ENCODE data around the gene PTPN20.

Gene PTPN20

GRCh38 chr10:47050618-47051455 is 139.6 kb downstream of the PTPN20 start:
- TF ChIP-seq CTCF (IDR thresholded peaks at IDR 0.05; ENCODE audit: control extremely low read depth, extremely low read depth, low read depth, missing control alignments): no peak
- POLR2A ChIA-PET: no interaction called here
- CTCF ChIA-PET: interaction anchor here (1.2 to 1.3 kb wide), 2 partner anchors 29 to 261 kb away, joined by 3 to 4 read pairs; no protein-coding TSS in a partner anchor
- DNase-seq (ENCODE audit: extremely low spot score): no peak

GRCh38 chr10:47051741-47052238 is 140.6 kb downstream of the PTPN20 start:
- no peak for TF ChIP-seq CTCF (IDR thresholded peaks at IDR 0.05; ENCODE audit: control extremely low read depth, extremely low read depth, low read depth, missing control alignments)
- no peak for DNase-seq (ENCODE audit: extremely low spot score)
- POLR2A ChIA-PET: no interaction called here
- CTCF ChIA-PET: interaction anchor here (1.2 to 1.3 kb wide), 2 partner anchors 30 to 260 kb away, joined by 3 to 4 read pairs; no protein-coding TSS in a partner anchor
